Measurements from ENCODE around the gene ADAMTS9. TPM values are rescaled to one million over a fixed set of nuclear protein-coding genes. Genes with fewer than 3 reads are reported as not detected.

Gene ADAMTS9
- total RNA-seq, 2 donors from 2014 or later = 16.1 to 38.0 TPM

- H3K27ac ChIP-seq (ENCODE audit: low read depth, low read length) = no peak overlapping the region
- no peak overlapping the region for H3K4me3 ChIP-seq (ENCODE audit: low read length)
- Mint-ChIP-seq H3K36me3 (ENCODE audit: low read depth) (no peaks in the 10 kb centered on the region), H3K9me3 (peaks cover 6% of the 10 kb centered on the region), H3K27me3 (ENCODE audit: insufficient read depth) (no peaks in the 10 kb centered on the region), H3K27ac (no peak overlapping the region), H3K4me1 (peaks cover 10% of the 10 kb centered on the region), H3K4me3 (no peak overlapping the region)
- TF ChIP-seq CTCF (conservative IDR thresholded peaks at IDR 0.05) = peak; percentile 95
- 47 to 52% methylated on average over 3 to 4 of the region's 4 CpGs for whole genome bisulfite sequencing, 2 experiments (ENCODE audit: insufficient coverage in 1 of 2, insufficient read length in 1 of 2)
- DNase-seq = peak; percentile 96
- H3K4me1 ChIP-seq (ENCODE audit: control insufficient read depth, insufficient read depth, low read length) = peaks cover 2% of the 10 kb centered on the region
- H3K9ac ChIP-seq (ENCODE audit: extremely low read depth, low read length, poor library complexity, severe bottlenecking) = no peak overlapping the region
- no peaks in the 10 kb centered on the region for H3K27me3 ChIP-seq (ENCODE audit: control insufficient read depth, insufficient read depth, low read length, poor library complexity, severe bottlenecking)
- no peaks in the 10 kb centered on the region for H3K36me3 ChIP-seq (ENCODE audit: control insufficient read depth, insufficient read depth, low read length)
- H3K9me3 ChIP-seq (ENCODE audit: control insufficient read depth, low read length) = no peaks in the 10 kb centered on the region
These were observed 203.4 kb downstream of the ADAMTS9 start for GRCh38 chr3:64484289-64484992.

- peaks cover 6% of the 10 kb centered on the region for H3K9me3 Mint-ChIP-seq
- TF ChIP-seq CTCF (conservative IDR thresholded peaks at IDR 0.05) = no peak
These were observed 204.3 kb downstream of the ADAMTS9 start for GRCh38 chr3:64483467-64483866.

GRCh38 chr3:64475037-64475436 is 212.8 kb downstream of the ADAMTS9 start:
- H3K9me3 ChIP-seq (ENCODE audit: control insufficient read depth, low read length) = no peaks in the 10 kb centered on the region
- H3K4me1 Mint-ChIP-seq = no peaks in the 10 kb centered on the region
- 88% methylated on average over 1 of the region's 1 CpG; no CpG with 5 or more reads in 1 of the 2 experiments for WGBS, 2 experiments (ENCODE audit: insufficient coverage in 1 of 2, insufficient read length in 1 of 2)
- H3K4me1 ChIP-seq (ENCODE audit: control insufficient read depth, insufficient read depth, low read length) = no peaks in the 10 kb centered on the region
- peaks cover 32% of the 10 kb centered on the region for H3K9me3 Mint-ChIP-seq
- no peaks in the 10 kb centered on the region for H3K36me3 ChIP-seq (ENCODE audit: control insufficient read depth, insufficient read depth, low read length)
- H3K36me3 Mint-ChIP-seq (ENCODE audit: low read depth) = peaks cover 11% of the 10 kb centered on the region
- no peak overlapping the region for H3K27ac ChIP-seq (ENCODE audit: low read depth, low read length)
- H3K27me3 ChIP-seq (ENCODE audit: control insufficient read depth, insufficient read depth, low read length, poor library complexity, severe bottlenecking) = no peaks in the 10 kb centered on the region
- no peak overlapping the region for H3K4me3 Mint-ChIP-seq
- no peak overlapping the region for H3K27ac Mint-ChIP-seq
- no peak overlapping the region for H3K9ac ChIP-seq (ENCODE audit: extremely low read depth, low read length, poor library complexity, severe bottlenecking)
- peaks cover 7% of the 10 kb centered on the region for H3K27me3 Mint-ChIP-seq (ENCODE audit: insufficient read depth)
- no peak for DNase-seq
- no peak overlapping the region for H3K4me3 ChIP-seq (ENCODE audit: low read length)
- TF ChIP-seq CTCF (conservative IDR thresholded peaks at IDR 0.05) = peak; percentile 50

More at GRCh38 chr3:64483467-64483866, 204.3 kb downstream of the ADAMTS9 start:
- WGBS, 2 experiments (ENCODE audit: insufficient coverage in 1 of 2, insufficient read length in 1 of 2) = 92% methylated on average over 2 of the region's 2 CpGs; no CpG with 5 or more reads in 1 of the 2 experiments
- Histone ChIP-seq H3K9ac (ENCODE audit: extremely low read depth, low read length, poor library complexity, severe bottlenecking) (no peak overlapping the region), H3K36me3 (ENCODE audit: control insufficient read depth, insufficient read depth, low read length) (no peaks in the 10 kb centered on the region), H3K9me3 (ENCODE audit: control insufficient read depth, low read length) (no peaks in the 10 kb centered on the region), H3K27me3 (ENCODE audit: control insufficient read depth, insufficient read depth, low read length, poor library complexity, severe bottlenecking) (no peaks in the 10 kb centered on the region), H3K4me1 (ENCODE audit: control insufficient read depth, insufficient read depth, low read length) (no peaks in the 10 kb centered on the region), H3K27ac (ENCODE audit: low read depth, low read length) (no peak overlapping the region), H3K4me3 (ENCODE audit: low read length) (no peak overlapping the region)
- peaks cover 5% of the 10 kb centered on the region for H3K4me1 Mint-ChIP-seq
- H3K27me3 Mint-ChIP-seq (ENCODE audit: insufficient read depth) = peaks cover 2% of the 10 kb centered on the region
- H3K36me3 Mint-ChIP-seq (ENCODE audit: low read depth) = no peaks in the 10 kb centered on the region
- H3K4me3 Mint-ChIP-seq = no peak overlapping the region
- no peak overlapping the region for H3K27ac Mint-ChIP-seq
- DNase-seq = no peak

Measured in endodermal cell (in vitro differentiated cells).